Natural killer cell (primary cell): Measurements from ENCODE around the gene GPSM1. TPM values are rescaled to one million over a fixed set of nuclear protein-coding genes. Genes with fewer than 3 reads are reported as not detected.
A peak's percentile ranks its signal among the peaks of the same experiment; 100 is the strongest.

Source experiments
- ATAC-seq, 3 donors: fragments of 150-1000 bp in 2 of 3; fragments of 200-7000 bp in 1 of 3; cut with Tn5 transposase; 1 replicate in 1 of 3; 2 replicates in 2 of 3; pipeline ENCODE4 v1.10.0; 2021; ENCODE audit warnings: mild to moderate bottlenecking in 2 of 3, moderate library complexity in 2 of 3
- DNase-seq, 2 donors: peaks; one replicate each; pipeline versions ENCODE4 v3.0.0 to v3.0.0-alpha.2; 2013 to 2021; ENCODE audit warnings: mixed read lengths in 1 of 2
- H3K27ac ChIP-seq: one replicate; pipeline ENCODE4 v1.5.1; 2013; ENCODE audit warnings: mild to moderate bottlenecking, low read length
- H3K27me3 ChIP-seq: one replicate; pipeline ENCODE4 v1.6.1; 2013; ENCODE audit warnings: low read length; ENCODE audit not compliant: control insufficient read depth, insufficient read depth
- H3K36me3 ChIP-seq: one replicate; pipeline ENCODE4 v1.6.1; 2013; ENCODE audit warnings: low read length; ENCODE audit not compliant: control insufficient read depth, insufficient read depth
- H3K4me1 ChIP-seq: one replicate; pipeline ENCODE4 v1.6.1; 2013; ENCODE audit warnings: low read length; ENCODE audit not compliant: control insufficient read depth, insufficient read depth
- H3K4me3 ChIP-seq: one replicate; pipeline ENCODE4 v1.5.1; 2013; ENCODE audit warnings: low read length
- H3K9me3 ChIP-seq: one replicate; pipeline ENCODE4 v1.6.1; 2013; ENCODE audit warnings: low read length; ENCODE audit not compliant: control insufficient read depth, insufficient read depth
- H3K27ac Mint-ChIP-seq, 2 donors: one replicate each; pipeline ENCODE4 v1.8.0; 2022; ENCODE audit warnings: mild to moderate bottlenecking in 2 of 2, mixed read lengths in 2 of 2, moderate library complexity in 1 of 2
- H3K27me3 Mint-ChIP-seq, 2 donors: one replicate each; pipeline ENCODE4 v1.8.0; 2022; ENCODE audit warnings: low read depth in 2 of 2, mixed read lengths in 2 of 2
- H3K36me3 Mint-ChIP-seq: one replicate; pipeline ENCODE4 v1.8.0; 2022; ENCODE audit warnings: mixed read lengths
- H3K4me1 Mint-ChIP-seq, 2 donors: one replicate each; pipeline ENCODE4 v1.8.0; 2022; ENCODE audit warnings: mixed read lengths in 2 of 2
- H3K4me3 Mint-ChIP-seq: one replicate; pipeline ENCODE4 v1.8.0; 2022; ENCODE audit warnings: mild to moderate bottlenecking, moderate library complexity, mixed read lengths
- H3K9me3 Mint-ChIP-seq, 2 donors: one replicate each; pipeline ENCODE4 v1.8.0; 2022; ENCODE audit warnings: mixed read lengths in 2 of 2
- WGBS: methylation state at CpG from one replicate; pipeline ENCODE4 v1.1.7; 2013; ENCODE audit warnings: missing lambda C conversion rate; ENCODE audit not compliant: insufficient coverage; 5-methylcytosine and 5-hydroxymethylcytosine counted together
- intact Hi-C: fragments of 100-400 bp; cut with micrococcal nuclease; formaldehyde crosslinking; loops from one replicate; pipeline ENCODE4 v1.14.2; 2022
- total RNA-seq, 4 donors: library from RNA; stranded (reverse); fragments of 120-200 nt in 1 of 4; gene quantifications; one replicate each; pipeline versions ENCODE4 v1.2.3 to v1.2.4, GENCODE V29; 2013 to 2022
- TF ChIP-seq, protein P1 (sequence below): fragments of 200-600 bp; IDR thresholded peaks from one replicate; pipeline ENCODE4 v1.8.0; 2022; ENCODE audit warnings: antibody characterized with exemption

Gene GPSM1
- total RNA-seq, 3 donors from 2014 or later (not counting 1 experiment from before 2014, with no cell fraction given) = 2.6 to 4.2 (median 3.4) TPM

DNA sequence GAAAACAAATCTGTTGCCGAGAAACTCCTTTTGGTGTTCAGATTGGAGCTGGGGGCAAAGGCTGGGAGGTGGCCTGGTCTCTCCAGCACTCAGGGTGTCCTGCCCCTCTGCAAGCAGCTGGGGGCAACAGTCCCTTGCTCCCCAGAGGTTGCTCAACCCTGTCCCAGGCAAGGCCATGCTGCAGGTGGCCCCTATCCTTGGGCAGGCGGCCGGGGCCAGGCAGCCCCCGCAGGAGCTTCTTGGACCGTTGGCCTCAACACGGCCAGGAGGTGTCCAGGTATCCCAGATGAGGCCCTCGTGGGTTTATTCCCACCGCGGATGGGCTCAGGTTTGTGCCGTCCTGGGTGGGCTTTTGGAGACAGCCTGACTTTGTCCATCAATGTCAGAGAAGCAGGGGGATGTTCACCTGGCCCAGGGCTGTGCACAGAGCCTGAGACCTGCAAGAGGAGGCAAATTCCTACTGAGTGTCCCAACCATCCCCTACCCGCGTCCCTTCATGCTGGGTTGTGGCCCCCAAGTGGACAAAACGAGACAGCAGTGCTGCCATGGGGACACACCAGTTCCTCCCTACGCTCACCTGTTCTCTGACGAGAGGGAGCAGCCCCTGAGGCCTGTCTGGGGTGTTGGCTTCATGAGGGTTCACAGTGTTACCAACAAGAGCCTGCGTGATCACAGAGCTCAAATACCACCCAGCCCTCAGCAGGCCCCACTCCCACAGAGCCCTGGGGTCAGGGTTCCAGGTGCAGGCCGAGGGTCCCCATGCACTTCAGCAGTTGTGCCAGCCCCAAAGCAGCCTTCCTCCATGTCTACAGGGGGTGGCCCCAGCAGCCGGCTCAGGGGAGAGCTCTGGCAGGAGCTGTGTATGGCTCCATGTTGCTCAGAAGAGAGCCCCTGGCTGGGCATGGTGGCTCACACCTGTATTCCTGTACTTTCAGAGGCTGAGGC is 14.0 kb upstream of the GPSM1 start:
- Mint-ChIP-seq H3K27ac (no peak overlapping the region), H3K4me3 (no peak overlapping the region), H3K36me3 (no peaks in the 10 kb centered on the region), H3K4me1 (peaks cover 33 to 35% of the 10 kb centered on the region in 2 donors), H3K27me3 (peaks cover 0 to 8% of the 10 kb centered on the region in 2 donors), H3K9me3 (peaks cover 4 to 8% of the 10 kb centered on the region in 2 donors)
- WGBS = 89% methylated on average over 18 of the region's 18 CpGs
- H3K4me3 ChIP-seq = no peak overlapping the region
- no peak for ATAC-seq
- H3K27me3 ChIP-seq = no peaks in the 10 kb centered on the region
- no peaks in the 10 kb centered on the region for H3K36me3 ChIP-seq
- no peak for DNase-seq
- intact Hi-C loops = loop anchor here (10.0 kb wide), 3 partner anchors 51 to 1401 kb away; partner anchors contain the start of genes DNLZ and SNAPC4
- H3K27ac ChIP-seq = no peak overlapping the region
- H3K9me3 ChIP-seq = peaks cover 29% of the 10 kb centered on the region
- TF ChIP-seq, protein P1, sequence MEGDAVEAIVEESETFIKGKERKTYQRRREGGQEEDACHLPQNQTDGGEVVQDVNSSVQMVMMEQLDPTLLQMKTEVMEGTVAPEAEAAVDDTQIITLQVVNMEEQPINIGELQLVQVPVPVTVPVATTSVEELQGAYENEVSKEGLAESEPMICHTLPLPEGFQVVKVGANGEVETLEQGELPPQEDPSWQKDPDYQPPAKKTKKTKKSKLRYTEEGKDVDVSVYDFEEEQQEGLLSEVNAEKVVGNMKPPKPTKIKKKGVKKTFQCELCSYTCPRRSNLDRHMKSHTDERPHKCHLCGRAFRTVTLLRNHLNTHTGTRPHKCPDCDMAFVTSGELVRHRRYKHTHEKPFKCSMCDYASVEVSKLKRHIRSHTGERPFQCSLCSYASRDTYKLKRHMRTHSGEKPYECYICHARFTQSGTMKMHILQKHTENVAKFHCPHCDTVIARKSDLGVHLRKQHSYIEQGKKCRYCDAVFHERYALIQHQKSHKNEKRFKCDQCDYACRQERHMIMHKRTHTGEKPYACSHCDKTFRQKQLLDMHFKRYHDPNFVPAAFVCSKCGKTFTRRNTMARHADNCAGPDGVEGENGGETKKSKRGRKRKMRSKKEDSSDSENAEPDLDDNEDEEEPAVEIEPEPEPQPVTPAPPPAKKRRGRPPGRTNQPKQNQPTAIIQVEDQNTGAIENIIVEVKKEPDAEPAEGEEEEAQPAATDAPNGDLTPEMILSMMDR = no peak
- H3K4me1 ChIP-seq = peaks cover 61% of the 10 kb centered on the region

DNA sequence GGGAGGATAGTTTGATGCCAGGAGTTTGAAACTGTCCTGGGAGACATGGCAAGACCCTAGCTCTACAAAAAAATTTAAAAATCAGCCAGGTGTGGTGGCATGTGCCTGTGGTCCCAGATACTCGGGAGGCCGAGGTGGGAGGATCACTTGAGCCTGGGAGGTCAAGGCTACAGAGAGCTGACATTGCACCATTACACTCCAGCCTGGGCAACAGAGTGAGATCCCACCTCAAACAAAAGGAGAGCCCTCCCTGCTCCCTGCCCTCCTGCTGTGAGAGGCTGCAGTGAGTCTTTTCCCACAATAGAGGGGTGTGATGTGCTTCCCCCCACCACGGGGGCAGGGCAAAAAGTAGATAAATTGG is 13.3 kb upstream of the GPSM1 start:
- Mint-ChIP-seq H3K4me3 (no peak overlapping the region), H3K9me3 (peaks cover 4 to 8% of the 10 kb centered on the region in 2 donors), H3K27me3 (peaks cover 0 to 8% of the 10 kb centered on the region in 2 donors), H3K27ac (no peak overlapping the region), H3K4me1 (peaks cover 33 to 35% of the 10 kb centered on the region in 2 donors), H3K36me3 (no peaks in the 10 kb centered on the region)
- intact Hi-C loops = loop anchor here (10.0 kb wide), 3 partner anchors 51 to 1401 kb away; partner anchors contain the start of genes DNLZ and SNAPC4
- DNase-seq (no peak), ATAC-seq (no peak)
- H3K27me3 ChIP-seq = no peaks in the 10 kb centered on the region
- no peak overlapping the region for H3K4me3 ChIP-seq
- H3K4me1 ChIP-seq = peaks cover 59% of the 10 kb centered on the region
- 93% methylated on average over 3 of the region's 3 CpGs for whole genome bisulfite sequencing
- H3K27ac ChIP-seq = no peak overlapping the region
- TF ChIP-seq, protein P1 = no peak
- no peaks in the 10 kb centered on the region for H3K36me3 ChIP-seq
- peaks cover 29% of the 10 kb centered on the region for H3K9me3 ChIP-seq

DNA sequence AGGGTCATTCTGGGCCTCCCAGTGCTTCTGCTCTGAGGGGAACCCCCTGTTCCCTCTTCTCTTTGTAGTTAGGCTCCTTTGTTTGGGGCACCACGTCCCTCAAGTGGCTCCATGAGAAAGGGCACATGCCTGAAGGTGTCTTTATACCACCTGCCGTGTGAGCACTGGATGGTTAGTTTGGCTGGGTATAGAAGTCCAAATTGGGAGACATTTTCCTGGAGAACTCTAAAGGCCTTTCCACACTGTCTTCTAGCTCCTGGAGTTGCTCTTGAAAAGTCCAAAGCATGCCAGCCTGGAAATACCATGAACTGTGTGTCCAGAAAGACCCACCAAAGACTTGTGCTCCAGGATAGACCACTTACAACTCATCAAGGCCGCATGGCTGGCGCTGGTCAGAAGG is 12.4 kb upstream of the GPSM1 start:
- WGBS = 88% methylated on average over 4 of the region's 4 CpGs
- peaks cover 0 to 8% of the 10 kb centered on the region in 2 donors for H3K27me3 Mint-ChIP-seq
- Histone ChIP-seq H3K27ac (peak overlapping the region; percentile 83), H3K4me3 (no peak overlapping the region), H3K9me3 (peaks cover 29% of the 10 kb centered on the region), H3K36me3 (no peaks in the 10 kb centered on the region), H3K27me3 (no peaks in the 10 kb centered on the region), H3K4me1 (peaks cover 53% of the 10 kb centered on the region)
- peak overlapping the region; percentile 89 for H3K4me3 Mint-ChIP-seq
- H3K9me3 Mint-ChIP-seq = peaks cover 4 to 8% of the 10 kb centered on the region in 2 donors
- peaks cover 33 to 35% of the 10 kb centered on the region in 2 donors for H3K4me1 Mint-ChIP-seq
- peak overlapping the region; percentile 95 to 99 for H3K27ac Mint-ChIP-seq
- TF ChIP-seq, protein P1 = no peak
- no peaks in the 10 kb centered on the region for H3K36me3 Mint-ChIP-seq
- no peak for ATAC-seq
- no peak for DNase-seq
- intact Hi-C loops = loop anchor here (10.0 kb wide), 3 partner anchors 50 to 1400 kb away; partner anchors contain the start of genes DNLZ and SNAPC4
